Measurements from ENCODE around the gene MAP6. TPM values are rescaled to one million over a fixed set of nuclear protein-coding genes. Genes with fewer than 3 reads are reported as not detected.

Gene MAP6
- total and polyA plus RNA-seq, 2 experiments from 2014 or later: 0.31 to 1.2 TPM

DNA sequence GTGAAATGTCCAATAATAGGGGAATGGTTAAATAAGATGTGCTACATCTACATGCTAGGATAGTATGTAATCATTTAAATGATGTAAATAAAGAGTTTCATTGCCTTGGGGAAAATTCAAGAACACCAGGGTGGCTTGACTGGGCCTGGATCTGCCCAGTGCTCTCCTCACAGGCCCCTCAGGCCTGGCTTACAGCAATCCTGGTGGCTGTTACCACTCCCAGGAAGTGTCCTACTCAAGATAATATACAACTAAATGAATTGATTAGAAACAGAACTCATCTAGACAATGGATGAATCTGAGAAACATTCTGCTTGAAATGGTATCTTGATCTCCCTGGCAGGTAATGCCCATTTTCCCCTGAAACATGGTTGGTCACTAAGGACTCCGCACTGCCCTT is 30.8 kb downstream of the MAP6 start (continued):
- TF ChIP-seq, protein P1, sequence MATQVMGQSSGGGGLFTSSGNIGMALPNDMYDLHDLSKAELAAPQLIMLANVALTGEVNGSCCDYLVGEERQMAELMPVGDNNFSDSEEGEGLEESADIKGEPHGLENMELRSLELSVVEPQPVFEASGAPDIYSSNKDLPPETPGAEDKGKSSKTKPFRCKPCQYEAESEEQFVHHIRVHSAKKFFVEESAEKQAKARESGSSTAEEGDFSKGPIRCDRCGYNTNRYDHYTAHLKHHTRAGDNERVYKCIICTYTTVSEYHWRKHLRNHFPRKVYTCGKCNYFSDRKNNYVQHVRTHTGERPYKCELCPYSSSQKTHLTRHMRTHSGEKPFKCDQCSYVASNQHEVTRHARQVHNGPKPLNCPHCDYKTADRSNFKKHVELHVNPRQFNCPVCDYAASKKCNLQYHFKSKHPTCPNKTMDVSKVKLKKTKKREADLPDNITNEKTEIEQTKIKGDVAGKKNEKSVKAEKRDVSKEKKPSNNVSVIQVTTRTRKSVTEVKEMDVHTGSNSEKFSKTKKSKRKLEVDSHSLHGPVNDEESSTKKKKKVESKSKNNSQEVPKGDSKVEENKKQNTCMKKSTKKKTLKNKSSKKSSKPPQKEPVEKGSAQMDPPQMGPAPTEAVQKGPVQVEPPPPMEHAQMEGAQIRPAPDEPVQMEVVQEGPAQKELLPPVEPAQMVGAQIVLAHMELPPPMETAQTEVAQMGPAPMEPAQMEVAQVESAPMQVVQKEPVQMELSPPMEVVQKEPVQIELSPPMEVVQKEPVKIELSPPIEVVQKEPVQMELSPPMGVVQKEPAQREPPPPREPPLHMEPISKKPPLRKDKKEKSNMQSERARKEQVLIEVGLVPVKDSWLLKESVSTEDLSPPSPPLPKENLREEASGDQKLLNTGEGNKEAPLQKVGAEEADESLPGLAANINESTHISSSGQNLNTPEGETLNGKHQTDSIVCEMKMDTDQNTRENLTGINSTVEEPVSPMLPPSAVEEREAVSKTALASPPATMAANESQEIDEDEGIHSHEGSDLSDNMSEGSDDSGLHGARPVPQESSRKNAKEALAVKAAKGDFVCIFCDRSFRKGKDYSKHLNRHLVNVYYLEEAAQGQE (IDR thresholded peaks at IDR 0.05; ENCODE audit: unreplicated experiment): no peak
- TF ChIP-seq JUNB (IDR thresholded peaks at IDR 0.05; ENCODE audit: unreplicated experiment): no peak
- TF ChIP-seq NANOG (IDR thresholded peaks at IDR 0.05; ENCODE audit: borderline replicate concordance): no peak
- no peak for TF ChIP-seq EZH2phosphoT487 (IDR thresholded peaks at IDR 0.05; ENCODE audit: unreplicated experiment)
- no peak for TF ChIP-seq EZH2 (IDR thresholded peaks at IDR 0.05; ENCODE audit: low read depth, unreplicated experiment)

DNA sequence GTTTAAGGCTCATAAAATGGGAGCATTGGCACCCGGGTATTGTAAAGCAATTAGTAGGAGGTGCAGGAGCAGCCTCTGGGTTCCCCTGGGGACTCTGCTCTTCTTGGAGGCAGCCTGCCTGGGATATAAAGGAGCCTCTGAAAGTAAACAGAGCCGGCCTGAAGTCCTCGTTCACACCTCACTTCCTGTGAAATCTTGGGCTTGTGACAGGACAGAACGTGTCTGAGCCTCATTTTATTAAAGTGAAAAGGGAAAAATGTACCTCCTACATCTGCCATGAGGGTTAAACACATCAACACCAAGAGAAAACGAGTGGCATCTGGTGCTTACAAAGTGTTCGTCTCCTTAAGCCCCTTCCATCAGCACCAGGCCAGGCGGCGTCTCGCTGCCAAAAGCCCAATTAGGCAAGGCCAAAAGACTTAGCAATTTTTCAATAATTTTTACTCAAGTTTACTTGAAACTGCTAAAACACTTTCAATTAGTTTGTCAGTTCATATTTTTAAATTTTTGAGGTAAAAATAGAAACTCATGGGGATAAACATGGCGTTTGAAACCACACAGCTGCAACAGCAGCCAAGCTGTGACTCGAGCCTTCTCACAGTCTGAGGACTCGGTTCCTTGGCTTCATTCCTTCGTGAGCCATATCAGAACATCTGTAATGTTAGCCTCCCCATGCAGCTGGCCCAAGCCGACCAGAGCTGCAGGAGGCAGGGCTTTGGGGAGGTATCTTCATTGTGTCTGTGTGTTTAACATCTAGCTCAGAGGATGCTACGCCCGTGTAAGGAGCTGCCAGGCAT is 33.6 kb downstream of the MAP6 start:
- no peaks in the 10 kb centered on the region for H3F3A ChIP-seq (replicated peaks; ENCODE audit: low read depth)
- H3K4me2 ChIP-seq: no peak overlapping the region
- no peaks in the 10 kb centered on the region for H3K9me2 ChIP-seq (ENCODE audit: insufficient read depth)
- peak overlapping the region; percentile 83 for H2AFZ ChIP-seq
- Mint-ChIP-seq H3K4me1 (peaks cover 23% of the 10 kb centered on the region), H3K27me3 (ENCODE audit: insufficient read depth, low read depth, poor library complexity) (peaks cover 3% of the 10 kb centered on the region), H3K4me3 (no peak overlapping the region), H3K36me3 (ENCODE audit: low read depth) (no peaks in the 10 kb centered on the region), H3K27ac (no peak overlapping the region), H3K9me3 (no peaks in the 10 kb centered on the region)
- 0 out of 2 replicates have a peak, but pooled peaks cover 3% of the 10 kb centered on the region for H3K4me1 ChIP-seq (ENCODE audit: insufficient read depth)
- H3K27ac ChIP-seq (ENCODE audit: low read depth): no peak overlapping the region
- no peaks in the 10 kb centered on the region for H3K36me3 ChIP-seq (ENCODE audit: insufficient read depth)
- ATAC-seq (peak; percentile 41), DNase-seq (ENCODE audit: low spot score) (peak; percentile 25)
- TF ChIP-seq JUNB (IDR thresholded peaks at IDR 0.05; ENCODE audit: unreplicated experiment): no peak
- TF ChIP-seq, protein P2, sequence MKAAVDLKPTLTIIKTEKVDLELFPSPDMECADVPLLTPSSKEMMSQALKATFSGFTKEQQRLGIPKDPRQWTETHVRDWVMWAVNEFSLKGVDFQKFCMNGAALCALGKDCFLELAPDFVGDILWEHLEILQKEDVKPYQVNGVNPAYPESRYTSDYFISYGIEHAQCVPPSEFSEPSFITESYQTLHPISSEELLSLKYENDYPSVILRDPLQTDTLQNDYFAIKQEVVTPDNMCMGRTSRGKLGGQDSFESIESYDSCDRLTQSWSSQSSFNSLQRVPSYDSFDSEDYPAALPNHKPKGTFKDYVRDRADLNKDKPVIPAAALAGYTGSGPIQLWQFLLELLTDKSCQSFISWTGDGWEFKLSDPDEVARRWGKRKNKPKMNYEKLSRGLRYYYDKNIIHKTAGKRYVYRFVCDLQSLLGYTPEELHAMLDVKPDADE (IDR thresholded peaks at IDR 0.05): no peak
- TF ChIP-seq, protein P3, sequence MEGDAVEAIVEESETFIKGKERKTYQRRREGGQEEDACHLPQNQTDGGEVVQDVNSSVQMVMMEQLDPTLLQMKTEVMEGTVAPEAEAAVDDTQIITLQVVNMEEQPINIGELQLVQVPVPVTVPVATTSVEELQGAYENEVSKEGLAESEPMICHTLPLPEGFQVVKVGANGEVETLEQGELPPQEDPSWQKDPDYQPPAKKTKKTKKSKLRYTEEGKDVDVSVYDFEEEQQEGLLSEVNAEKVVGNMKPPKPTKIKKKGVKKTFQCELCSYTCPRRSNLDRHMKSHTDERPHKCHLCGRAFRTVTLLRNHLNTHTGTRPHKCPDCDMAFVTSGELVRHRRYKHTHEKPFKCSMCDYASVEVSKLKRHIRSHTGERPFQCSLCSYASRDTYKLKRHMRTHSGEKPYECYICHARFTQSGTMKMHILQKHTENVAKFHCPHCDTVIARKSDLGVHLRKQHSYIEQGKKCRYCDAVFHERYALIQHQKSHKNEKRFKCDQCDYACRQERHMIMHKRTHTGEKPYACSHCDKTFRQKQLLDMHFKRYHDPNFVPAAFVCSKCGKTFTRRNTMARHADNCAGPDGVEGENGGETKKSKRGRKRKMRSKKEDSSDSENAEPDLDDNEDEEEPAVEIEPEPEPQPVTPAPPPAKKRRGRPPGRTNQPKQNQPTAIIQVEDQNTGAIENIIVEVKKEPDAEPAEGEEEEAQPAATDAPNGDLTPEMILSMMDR (conservative IDR thresholded peaks at IDR 0.05; ENCODE audit: low read depth in 2 of 2): no peak
- TF ChIP-seq, protein P1 (IDR thresholded peaks at IDR 0.05; ENCODE audit: unreplicated experiment): no peak
- no peak overlapping the region for H3K4me3 ChIP-seq
- H4K20me1 ChIP-seq (replicated peaks; ENCODE audit: insufficient read depth): no peaks in the 10 kb centered on the region
- H3K79me2 ChIP-seq (replicated peaks; ENCODE audit: insufficient read depth): no peaks in the 10 kb centered on the region
- H3K27me3 ChIP-seq (ENCODE audit: insufficient read depth): no peaks in the 10 kb centered on the region
